ENCODE measurements around the gene PTX4. TPM values are rescaled to one million over a fixed set of nuclear protein-coding genes. Genes with fewer than 3 reads are reported as not detected.

PTX4 gene
- total and polyA plus RNA-seq, 2 experiments from 2014 or later: not detected

DNA sequence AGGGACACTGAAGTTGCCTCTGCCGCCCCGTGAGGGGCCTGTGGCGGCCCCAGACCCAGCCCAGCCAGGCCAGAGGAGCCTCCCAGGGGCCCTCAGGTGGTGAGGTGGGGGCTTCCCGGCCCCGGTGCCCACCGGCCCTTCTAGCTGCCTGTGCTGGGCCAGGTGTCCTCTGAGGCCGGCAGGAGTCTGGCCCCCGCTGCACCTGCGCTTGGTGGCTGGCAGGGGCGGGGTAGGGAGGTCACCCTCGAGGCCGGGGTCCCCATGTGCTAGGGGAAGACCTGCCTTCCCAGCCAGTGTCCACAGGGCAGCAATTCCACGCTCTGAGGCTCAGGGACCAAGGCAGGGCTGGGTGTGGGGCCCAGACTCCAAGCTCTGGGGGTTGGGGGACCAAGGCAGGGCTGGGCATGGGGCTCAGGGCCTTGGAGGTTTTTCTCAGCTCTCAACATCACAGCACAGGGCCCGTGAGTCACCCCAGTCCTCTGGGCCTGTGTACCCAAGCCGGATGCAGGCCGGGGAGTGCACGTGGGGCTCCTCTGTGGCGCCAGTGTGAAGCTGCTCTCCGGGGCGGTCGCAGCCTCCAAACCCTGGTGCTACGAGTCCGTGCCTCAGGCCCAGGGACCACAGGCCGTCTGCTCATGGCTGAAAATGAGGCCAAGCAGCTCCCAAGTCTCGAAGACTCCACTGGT lies 43.1 kb downstream of the PTX4 start:
- no peaks in the 10 kb centered on the region for H3K36me3 ChIP-seq (ENCODE audit: insufficient read depth)

DNA sequence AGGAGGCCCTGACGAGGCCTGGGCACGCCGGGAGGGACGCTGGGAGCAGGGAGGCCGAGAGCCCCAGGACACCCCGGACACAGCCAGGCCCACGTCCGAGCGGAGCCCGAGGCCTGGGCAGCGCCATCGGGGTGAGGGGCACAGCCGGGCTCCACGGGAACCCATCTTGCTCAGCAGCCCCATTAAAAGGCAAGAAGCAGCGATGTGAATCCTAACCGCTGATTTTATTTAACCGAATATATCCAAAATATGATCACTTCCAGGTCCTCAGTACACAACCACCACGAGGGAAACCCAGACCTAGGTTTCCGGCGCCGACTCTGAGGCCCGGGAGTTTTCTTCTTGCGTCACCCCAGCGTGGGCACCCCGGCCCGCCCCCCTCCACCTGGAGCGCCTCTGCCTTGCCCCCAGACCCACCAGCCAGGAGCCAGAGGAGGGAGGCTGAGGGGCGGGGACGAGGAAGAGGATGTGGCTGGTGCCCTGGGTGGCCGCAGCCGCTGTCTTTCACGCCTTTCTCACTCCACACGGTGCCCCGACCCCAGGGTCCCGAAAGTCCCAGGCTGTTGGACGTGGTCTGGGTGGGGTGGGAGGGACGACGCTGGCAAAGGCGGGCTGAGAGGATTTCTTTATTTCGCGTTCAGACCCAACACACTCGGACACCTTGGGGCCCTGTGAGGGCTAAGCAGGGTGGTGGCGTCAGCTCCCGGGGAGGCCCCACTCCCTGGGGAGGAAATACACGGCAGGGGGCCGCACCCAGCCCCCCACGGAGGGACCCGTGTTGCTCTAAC lies 43.8 kb downstream of the PTX4 start:
- H3K9me2 ChIP-seq (ENCODE audit: insufficient read depth): no peaks in the 10 kb centered on the region
- Mint-ChIP-seq H3K4me1 (no peaks in the 10 kb centered on the region), H3K4me3 (no peak overlapping the region), H3K9me3 (no peaks in the 10 kb centered on the region), H3K36me3 (ENCODE audit: low read depth) (no peaks in the 10 kb centered on the region; the same call in 2 of the 3 replicates), H3K27ac (no peak overlapping the region), H3K27me3 (ENCODE audit: insufficient read depth, low read depth, poor library complexity) (peaks cover 3% of the 10 kb centered on the region)
- no peak for DNase-seq (ENCODE audit: low spot score)
- H3K27me3 ChIP-seq (ENCODE audit: insufficient read depth): no peaks in the 10 kb centered on the region
- no peaks in the 10 kb centered on the region for H3K4me1 ChIP-seq (ENCODE audit: insufficient read depth)
- TF ChIP-seq ZNF114 (CRISPR knock-in tag; IDR thresholded peaks at IDR 0.05): no peak
- TF ChIP-seq STAT1 (IDR thresholded peaks at IDR 0.05; ENCODE audit: unreplicated experiment): no peak
- no peak for TF ChIP-seq EZH2 (IDR thresholded peaks at IDR 0.05; ENCODE audit: low read depth, unreplicated experiment)
- TF ChIP-seq NANOG (IDR thresholded peaks at IDR 0.05; ENCODE audit: borderline replicate concordance): no peak
- TF ChIP-seq, protein P1, sequence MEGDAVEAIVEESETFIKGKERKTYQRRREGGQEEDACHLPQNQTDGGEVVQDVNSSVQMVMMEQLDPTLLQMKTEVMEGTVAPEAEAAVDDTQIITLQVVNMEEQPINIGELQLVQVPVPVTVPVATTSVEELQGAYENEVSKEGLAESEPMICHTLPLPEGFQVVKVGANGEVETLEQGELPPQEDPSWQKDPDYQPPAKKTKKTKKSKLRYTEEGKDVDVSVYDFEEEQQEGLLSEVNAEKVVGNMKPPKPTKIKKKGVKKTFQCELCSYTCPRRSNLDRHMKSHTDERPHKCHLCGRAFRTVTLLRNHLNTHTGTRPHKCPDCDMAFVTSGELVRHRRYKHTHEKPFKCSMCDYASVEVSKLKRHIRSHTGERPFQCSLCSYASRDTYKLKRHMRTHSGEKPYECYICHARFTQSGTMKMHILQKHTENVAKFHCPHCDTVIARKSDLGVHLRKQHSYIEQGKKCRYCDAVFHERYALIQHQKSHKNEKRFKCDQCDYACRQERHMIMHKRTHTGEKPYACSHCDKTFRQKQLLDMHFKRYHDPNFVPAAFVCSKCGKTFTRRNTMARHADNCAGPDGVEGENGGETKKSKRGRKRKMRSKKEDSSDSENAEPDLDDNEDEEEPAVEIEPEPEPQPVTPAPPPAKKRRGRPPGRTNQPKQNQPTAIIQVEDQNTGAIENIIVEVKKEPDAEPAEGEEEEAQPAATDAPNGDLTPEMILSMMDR (conservative IDR thresholded peaks at IDR 0.05; ENCODE audit: low read depth in 2 of 2): no peak
- TF ChIP-seq, protein P2, sequence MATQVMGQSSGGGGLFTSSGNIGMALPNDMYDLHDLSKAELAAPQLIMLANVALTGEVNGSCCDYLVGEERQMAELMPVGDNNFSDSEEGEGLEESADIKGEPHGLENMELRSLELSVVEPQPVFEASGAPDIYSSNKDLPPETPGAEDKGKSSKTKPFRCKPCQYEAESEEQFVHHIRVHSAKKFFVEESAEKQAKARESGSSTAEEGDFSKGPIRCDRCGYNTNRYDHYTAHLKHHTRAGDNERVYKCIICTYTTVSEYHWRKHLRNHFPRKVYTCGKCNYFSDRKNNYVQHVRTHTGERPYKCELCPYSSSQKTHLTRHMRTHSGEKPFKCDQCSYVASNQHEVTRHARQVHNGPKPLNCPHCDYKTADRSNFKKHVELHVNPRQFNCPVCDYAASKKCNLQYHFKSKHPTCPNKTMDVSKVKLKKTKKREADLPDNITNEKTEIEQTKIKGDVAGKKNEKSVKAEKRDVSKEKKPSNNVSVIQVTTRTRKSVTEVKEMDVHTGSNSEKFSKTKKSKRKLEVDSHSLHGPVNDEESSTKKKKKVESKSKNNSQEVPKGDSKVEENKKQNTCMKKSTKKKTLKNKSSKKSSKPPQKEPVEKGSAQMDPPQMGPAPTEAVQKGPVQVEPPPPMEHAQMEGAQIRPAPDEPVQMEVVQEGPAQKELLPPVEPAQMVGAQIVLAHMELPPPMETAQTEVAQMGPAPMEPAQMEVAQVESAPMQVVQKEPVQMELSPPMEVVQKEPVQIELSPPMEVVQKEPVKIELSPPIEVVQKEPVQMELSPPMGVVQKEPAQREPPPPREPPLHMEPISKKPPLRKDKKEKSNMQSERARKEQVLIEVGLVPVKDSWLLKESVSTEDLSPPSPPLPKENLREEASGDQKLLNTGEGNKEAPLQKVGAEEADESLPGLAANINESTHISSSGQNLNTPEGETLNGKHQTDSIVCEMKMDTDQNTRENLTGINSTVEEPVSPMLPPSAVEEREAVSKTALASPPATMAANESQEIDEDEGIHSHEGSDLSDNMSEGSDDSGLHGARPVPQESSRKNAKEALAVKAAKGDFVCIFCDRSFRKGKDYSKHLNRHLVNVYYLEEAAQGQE (IDR thresholded peaks at IDR 0.05; ENCODE audit: unreplicated experiment): no peak
- no peak for TF ChIP-seq JUNB (IDR thresholded peaks at IDR 0.05; ENCODE audit: unreplicated experiment)
- TF ChIP-seq, protein P3, sequence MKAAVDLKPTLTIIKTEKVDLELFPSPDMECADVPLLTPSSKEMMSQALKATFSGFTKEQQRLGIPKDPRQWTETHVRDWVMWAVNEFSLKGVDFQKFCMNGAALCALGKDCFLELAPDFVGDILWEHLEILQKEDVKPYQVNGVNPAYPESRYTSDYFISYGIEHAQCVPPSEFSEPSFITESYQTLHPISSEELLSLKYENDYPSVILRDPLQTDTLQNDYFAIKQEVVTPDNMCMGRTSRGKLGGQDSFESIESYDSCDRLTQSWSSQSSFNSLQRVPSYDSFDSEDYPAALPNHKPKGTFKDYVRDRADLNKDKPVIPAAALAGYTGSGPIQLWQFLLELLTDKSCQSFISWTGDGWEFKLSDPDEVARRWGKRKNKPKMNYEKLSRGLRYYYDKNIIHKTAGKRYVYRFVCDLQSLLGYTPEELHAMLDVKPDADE (IDR thresholded peaks at IDR 0.05): no peak
- TF ChIP-seq POLR2AphosphoS5 (IDR thresholded peaks at IDR 0.05; ENCODE audit: low read depth): no peak
- no peaks in the 10 kb centered on the region for H3K36me3 ChIP-seq (ENCODE audit: insufficient read depth)
- no peak overlapping the region for H3K4me3 ChIP-seq
- H3K27ac ChIP-seq (ENCODE audit: low read depth): no peak overlapping the region
- no peak overlapping the region for H3K4me2 ChIP-seq
- H2AFZ ChIP-seq: no peak overlapping the region
- H3K79me2 ChIP-seq (replicated peaks; ENCODE audit: insufficient read depth): no peaks in the 10 kb centered on the region
- no peak; the same call in 2 of the 3 replicates for ATAC-seq
- no peaks in the 10 kb centered on the region for H3F3A ChIP-seq (replicated peaks; ENCODE audit: low read depth)
- no peaks in the 10 kb centered on the region for H4K20me1 ChIP-seq (replicated peaks; ENCODE audit: insufficient read depth)

More for the DNA sequence above, 43.1 kb downstream of the PTX4 start:
- Mint-ChIP-seq H3K36me3 (ENCODE audit: low read depth) (peaks cover 6% of the 10 kb centered on the region; the same call in 2 of the 3 replicates), H3K4me1 (no peaks in the 10 kb centered on the region), H3K27ac (no peak overlapping the region), H3K9me3 (no peaks in the 10 kb centered on the region), H3K27me3 (ENCODE audit: insufficient read depth, low read depth, poor library complexity) (peaks cover 7% of the 10 kb centered on the region), H3K4me3 (no peak overlapping the region)
- no peaks in the 10 kb centered on the region for H3K27me3 ChIP-seq (ENCODE audit: insufficient read depth)
- H4K20me1 ChIP-seq (replicated peaks; ENCODE audit: insufficient read depth): no peaks in the 10 kb centered on the region
- no peak overlapping the region for H2AFZ ChIP-seq
- no peaks in the 10 kb centered on the region for H3K79me2 ChIP-seq (replicated peaks; ENCODE audit: insufficient read depth)
- no peak overlapping the region for H3K4me2 ChIP-seq
- H3K4me1 ChIP-seq (ENCODE audit: insufficient read depth): no peaks in the 10 kb centered on the region
- DNase-seq (ENCODE audit: low spot score) (no peak), ATAC-seq (no peak)
- no peak for TF ChIP-seq ZNF114 (CRISPR knock-in tag; IDR thresholded peaks at IDR 0.05)
- TF ChIP-seq STAT1 (IDR thresholded peaks at IDR 0.05; ENCODE audit: unreplicated experiment): no peak
- TF ChIP-seq POLR2AphosphoS5 (IDR thresholded peaks at IDR 0.05; ENCODE audit: low read depth): no peak
- TF ChIP-seq, protein P1 (conservative IDR thresholded peaks at IDR 0.05; ENCODE audit: low read depth in 2 of 2): no peak
- TF ChIP-seq EZH2 (IDR thresholded peaks at IDR 0.05; ENCODE audit: low read depth, unreplicated experiment): no peak
- TF ChIP-seq NANOG (IDR thresholded peaks at IDR 0.05; ENCODE audit: borderline replicate concordance): no peak
- H3K9me2 ChIP-seq (ENCODE audit: insufficient read depth): no peaks in the 10 kb centered on the region
- no peaks in the 10 kb centered on the region for H3F3A ChIP-seq (replicated peaks; ENCODE audit: low read depth)
- no peak overlapping the region for H3K27ac ChIP-seq (ENCODE audit: low read depth)
- no peak overlapping the region for H3K4me3 ChIP-seq
